Nephron (organoid): ENCODE results near the gene ZNF778.
"Not testable (repeated sequence)": the region's sequence is repeated elsewhere in the genome, so short reads cannot be mapped to it uniquely, and the experiment has no call there.

ENCODE experiments used
- H3K27ac Mint-ChIP-seq, 3 experiments: 2 replicates each; pipeline ENCODE4 v1.8.0; 2020; ENCODE audit warnings: mixed read lengths in 3 of 3, mild to moderate bottlenecking in 2 of 3, moderate library complexity in 1 of 3
- H3K27me3 Mint-ChIP-seq: 2 replicates; pipeline ENCODE4 v1.8.0; 2021; ENCODE audit warnings: low read depth, mild to moderate bottlenecking, moderate library complexity, mixed read lengths
- H3K36me3 Mint-ChIP-seq: 2 replicates; pipeline ENCODE4 v1.8.0; 2020; ENCODE audit warnings: low read depth, mixed read lengths
- H3K4me1 Mint-ChIP-seq: 2 replicates; pipeline ENCODE4 v1.8.0; 2020; ENCODE audit warnings: mixed read lengths
- H3K4me3 Mint-ChIP-seq, 3 experiments: 2 replicates each; pipeline ENCODE4 v1.8.0; 2020; ENCODE audit warnings: mild to moderate bottlenecking in 3 of 3, mixed read lengths in 3 of 3, moderate library complexity in 2 of 3
- H3K9me3 Mint-ChIP-seq: 2 replicates; pipeline ENCODE4 v1.8.0; 2020; ENCODE audit warnings: mixed read lengths
- TF ChIP-seq, protein P1 (sequence below), 3 experiments: fragments of 200-600 bp; sonication (generic); IDR thresholded peaks; one replicate each; pipeline ENCODE4 v1.5.0; 2021; ENCODE audit warnings: antibody characterized with exemption in 3 of 3; ENCODE audit not compliant: unreplicated experiment in 3 of 3

Gene ZNF778

DNA sequence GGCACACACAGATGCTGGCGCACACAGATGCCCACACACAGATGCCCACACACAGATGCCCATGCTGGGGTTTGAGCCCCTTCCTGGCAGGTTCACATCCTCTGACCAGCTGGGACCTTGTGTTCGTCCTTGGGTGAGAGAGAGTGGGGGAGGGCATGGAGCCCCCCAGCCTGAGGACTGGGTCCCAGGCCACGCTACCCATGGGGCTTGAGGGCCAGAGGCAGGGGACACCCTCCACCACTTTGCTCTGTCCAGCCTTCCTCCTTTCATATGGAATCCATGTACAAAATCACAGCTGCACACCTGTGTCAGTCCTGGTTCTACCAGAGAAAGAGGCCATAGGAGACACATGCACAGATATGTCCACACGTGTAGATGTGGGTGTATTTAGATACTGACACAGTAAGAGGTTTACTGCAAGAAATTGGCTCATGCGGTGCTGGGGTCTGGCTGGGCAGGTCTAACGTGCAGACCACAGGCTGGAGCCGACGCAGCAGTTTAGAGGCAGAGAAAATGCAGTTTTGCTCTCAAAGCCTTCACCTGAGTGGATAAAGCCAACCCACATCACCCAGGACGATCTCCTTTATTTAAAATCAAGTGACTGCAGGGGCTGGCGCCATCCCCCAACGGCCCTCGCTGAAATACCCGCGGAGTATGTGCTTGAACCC lies 28.0 kb upstream of the ZNF778 start:
- no peaks in the 10 kb centered on the region for H3K9me3 Mint-ChIP-seq
- H3K27me3 Mint-ChIP-seq, result peaks cover 26% of the 10 kb centered on the region
- H3K4me1 Mint-ChIP-seq, result no peaks in the 10 kb centered on the region
- H3K4me3 Mint-ChIP-seq, result peak overlapping the region in 2 of 3 experiments; percentile 2 to 28
- no peak overlapping the region for H3K27ac Mint-ChIP-seq
- H3K36me3 Mint-ChIP-seq, result peaks cover 6% of the 10 kb centered on the region
- TF ChIP-seq, protein P1, sequence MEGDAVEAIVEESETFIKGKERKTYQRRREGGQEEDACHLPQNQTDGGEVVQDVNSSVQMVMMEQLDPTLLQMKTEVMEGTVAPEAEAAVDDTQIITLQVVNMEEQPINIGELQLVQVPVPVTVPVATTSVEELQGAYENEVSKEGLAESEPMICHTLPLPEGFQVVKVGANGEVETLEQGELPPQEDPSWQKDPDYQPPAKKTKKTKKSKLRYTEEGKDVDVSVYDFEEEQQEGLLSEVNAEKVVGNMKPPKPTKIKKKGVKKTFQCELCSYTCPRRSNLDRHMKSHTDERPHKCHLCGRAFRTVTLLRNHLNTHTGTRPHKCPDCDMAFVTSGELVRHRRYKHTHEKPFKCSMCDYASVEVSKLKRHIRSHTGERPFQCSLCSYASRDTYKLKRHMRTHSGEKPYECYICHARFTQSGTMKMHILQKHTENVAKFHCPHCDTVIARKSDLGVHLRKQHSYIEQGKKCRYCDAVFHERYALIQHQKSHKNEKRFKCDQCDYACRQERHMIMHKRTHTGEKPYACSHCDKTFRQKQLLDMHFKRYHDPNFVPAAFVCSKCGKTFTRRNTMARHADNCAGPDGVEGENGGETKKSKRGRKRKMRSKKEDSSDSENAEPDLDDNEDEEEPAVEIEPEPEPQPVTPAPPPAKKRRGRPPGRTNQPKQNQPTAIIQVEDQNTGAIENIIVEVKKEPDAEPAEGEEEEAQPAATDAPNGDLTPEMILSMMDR (IDR thresholded peaks at IDR 0.05; ENCODE audit: unreplicated experiment in 3 of 3), result no peak

DNA sequence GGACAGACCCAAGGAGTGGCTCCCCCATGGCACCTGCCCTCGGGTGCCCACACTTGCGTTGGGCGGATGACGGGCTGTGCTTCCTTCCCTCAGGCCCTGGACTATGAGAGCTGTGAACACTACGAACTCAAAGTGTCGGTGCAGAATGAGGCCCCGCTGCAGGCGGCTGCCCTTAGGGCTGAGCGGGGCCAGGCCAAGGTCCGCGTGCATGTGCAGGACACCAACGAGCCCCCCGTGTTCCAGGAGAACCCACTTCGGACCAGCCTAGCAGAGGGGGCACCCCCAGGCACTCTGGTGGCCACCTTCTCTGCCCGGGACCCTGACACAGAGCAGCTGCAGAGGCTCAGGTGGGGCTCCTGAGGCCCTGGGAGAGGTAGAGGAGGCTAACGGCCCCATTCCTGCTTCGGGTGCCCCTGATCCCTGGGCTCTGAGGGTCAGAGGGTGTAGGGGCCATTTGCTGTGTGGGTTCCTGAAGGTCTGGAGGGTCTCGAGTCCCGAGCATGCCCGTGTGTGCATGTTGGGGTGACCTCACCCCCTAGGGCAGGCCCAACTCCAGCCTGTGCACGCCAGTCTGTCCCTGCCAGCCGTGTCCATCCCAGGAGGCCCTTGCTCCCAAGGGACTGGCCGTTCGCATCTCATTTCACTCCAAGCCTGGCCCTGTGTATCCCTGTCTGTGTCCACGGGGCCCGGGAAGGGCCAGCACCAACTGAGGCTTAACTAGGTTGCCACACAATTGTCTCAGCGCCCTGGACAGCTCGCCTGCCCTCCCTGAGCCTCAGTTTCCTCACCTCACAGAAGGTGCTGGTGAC lies 27.1 kb upstream of the ZNF778 start:
- TF ChIP-seq, protein P1 (IDR thresholded peaks at IDR 0.05; ENCODE audit: unreplicated experiment in 3 of 3), result no peak
- no peaks in the 10 kb centered on the region for H3K9me3 Mint-ChIP-seq
- peaks cover 26% of the 10 kb centered on the region for H3K27me3 Mint-ChIP-seq
- H3K4me1 Mint-ChIP-seq, result no peaks in the 10 kb centered on the region
- peak overlapping the region in 2 of 3 experiments; percentile 28 to 63 for H3K4me3 Mint-ChIP-seq
- peaks cover 4% of the 10 kb centered on the region for H3K36me3 Mint-ChIP-seq
- no peak overlapping the region for H3K27ac Mint-ChIP-seq

DNA sequence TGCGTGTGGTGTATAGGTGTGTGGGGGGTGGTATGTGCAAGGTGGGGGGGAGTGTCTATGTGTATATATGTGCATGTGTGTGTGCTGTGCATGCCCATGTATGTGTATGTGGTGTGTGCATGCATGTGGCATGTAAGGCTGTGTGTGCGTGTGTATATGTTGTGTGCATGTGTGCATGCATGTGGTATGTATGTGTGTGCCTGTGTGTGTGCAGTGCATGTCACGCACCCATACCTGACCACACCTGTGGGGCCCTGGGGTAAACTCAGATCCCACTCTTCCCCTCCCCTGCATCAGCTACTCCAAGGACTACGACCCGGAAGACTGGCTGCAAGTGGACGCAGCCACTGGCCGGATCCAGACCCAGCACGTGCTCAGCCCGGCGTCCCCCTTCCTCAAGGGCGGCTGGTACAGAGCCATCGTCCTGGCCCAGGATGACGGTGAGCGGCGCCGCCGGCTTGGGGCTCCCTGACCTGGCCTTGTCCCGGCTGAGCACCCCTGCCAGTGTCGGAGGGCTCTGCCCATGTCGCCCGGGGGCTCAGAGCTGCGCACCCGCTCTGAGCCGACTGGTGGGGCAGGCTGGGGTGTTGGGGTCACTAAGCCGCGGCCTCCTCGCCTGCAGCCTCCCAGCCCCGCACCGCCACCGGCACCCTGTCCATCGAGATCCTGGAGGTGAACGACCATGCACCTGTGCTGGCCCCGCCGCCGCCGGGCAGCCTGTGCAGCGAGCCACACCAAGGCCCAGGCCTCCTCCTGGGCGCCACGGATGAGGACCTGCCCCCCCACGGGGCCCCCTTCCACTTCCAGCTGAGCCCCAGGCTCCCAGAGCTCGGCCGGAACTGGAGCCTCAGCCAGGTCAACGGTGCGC lies 26.2 kb upstream of the ZNF778 start:
- Mint-ChIP-seq H3K27ac (no peak overlapping the region), H3K4me1 (no peaks in the 10 kb centered on the region), H3K9me3 (no peaks in the 10 kb centered on the region), H3K27me3 (peaks cover 22% of the 10 kb centered on the region), H3K4me3 (peak overlapping the region; percentile 17 to 67 (median 63)), H3K36me3 (peaks cover 4% of the 10 kb centered on the region)
- TF ChIP-seq, protein P1 (IDR thresholded peaks at IDR 0.05; ENCODE audit: unreplicated experiment in 3 of 3), result no peak

DNA sequence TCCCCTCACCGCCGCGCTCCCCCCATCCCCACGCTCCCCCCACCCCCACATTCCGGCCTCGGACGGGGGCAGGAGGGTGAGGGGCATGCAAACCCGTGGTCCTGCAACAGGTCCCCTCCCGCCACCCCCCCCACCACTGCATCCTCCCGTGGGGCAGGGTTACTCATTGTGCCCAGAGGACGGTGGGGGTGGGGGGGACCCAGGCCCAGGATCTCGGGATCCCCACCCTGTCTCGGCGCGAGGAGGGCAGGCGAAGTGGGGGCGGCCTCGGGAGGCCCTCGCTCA lies 25.7 kb upstream of the ZNF778 start:
- H3K27me3 Mint-ChIP-seq, result peaks cover 27% of the 10 kb centered on the region
- no peaks in the 10 kb centered on the region for H3K4me1 Mint-ChIP-seq
- H3K9me3 Mint-ChIP-seq, result no peaks in the 10 kb centered on the region
- H3K36me3 Mint-ChIP-seq, result peaks cover 4% of the 10 kb centered on the region
- H3K27ac Mint-ChIP-seq, result no peak overlapping the region
- TF ChIP-seq, protein P1 (IDR thresholded peaks at IDR 0.05; ENCODE audit: unreplicated experiment in 3 of 3), result no peak
- H3K4me3 Mint-ChIP-seq, result no peak overlapping the region

DNA sequence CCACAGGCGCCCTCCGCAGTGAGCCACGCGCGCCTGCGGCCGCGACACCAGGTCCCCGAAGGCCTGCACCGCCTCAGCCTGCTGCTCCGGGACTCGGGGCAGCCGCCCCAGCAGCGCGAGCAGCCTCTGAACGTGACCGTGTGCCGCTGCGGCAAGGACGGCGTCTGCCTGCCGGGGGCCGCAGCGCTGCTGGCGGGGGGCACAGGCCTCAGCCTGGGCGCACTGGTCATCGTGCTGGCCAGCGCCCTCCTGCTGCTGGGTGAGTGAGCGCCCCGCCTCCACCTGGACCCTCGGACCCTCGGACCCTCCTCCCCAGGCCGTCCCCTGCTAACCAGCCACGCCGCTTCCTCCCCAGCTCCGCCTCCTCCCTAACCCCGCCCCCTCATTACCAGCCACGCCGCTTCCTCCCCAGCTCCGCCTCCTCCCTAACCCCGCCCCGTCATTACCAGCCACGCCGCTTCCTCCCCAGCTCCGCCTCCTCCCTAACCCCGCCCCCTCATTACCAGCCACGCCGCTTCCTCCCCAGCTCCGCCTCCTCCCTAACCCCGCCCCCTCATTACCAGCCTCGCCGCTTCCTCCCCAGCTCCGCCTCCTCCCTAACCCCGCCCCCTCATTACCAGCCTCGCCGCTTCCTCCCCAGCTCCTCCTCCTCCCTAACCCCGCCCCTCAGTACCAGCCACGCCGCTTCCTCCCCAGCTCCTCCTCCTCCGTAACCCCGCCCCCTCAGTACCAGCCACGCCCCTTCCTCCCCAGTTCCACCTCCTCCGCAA lies 25.1 kb upstream of the ZNF778 start:
- H3K4me3 Mint-ChIP-seq, H3K27ac Mint-ChIP-seq, H3K36me3 Mint-ChIP-seq, H3K9me3 Mint-ChIP-seq, H3K4me1 Mint-ChIP-seq: not testable (repeated sequence)
- peaks cover 25% of the 10 kb centered on the region for H3K27me3 Mint-ChIP-seq
